HCT116 (cell line): ENCODE data around the gene INPP5B. TPM values are rescaled to one million over a fixed set of nuclear protein-coding genes. Genes with fewer than 3 reads are reported as not detected.

Experiments used
- ATAC-seq: fragments of 200-7000 bp; cut with Tn5 transposase; 2 replicates; pipeline ENCODE4 v1.9.1; 2020; ENCODE audit warnings: mild to moderate bottlenecking, moderate library complexity
- BruUV-seq: library from RNA; stranded (reverse); fragments of 400-500 nt; replicated peaks from 2 replicates; lab custom pipeline; 2021; lab: Mats Ljungman, UMichigan
- CTCF ChIA-PET: fragments of 300-600 bp; sonication (Branson Sonifier 250); formaldehyde crosslinking; loops from one replicate; lab custom pipeline; 2021; ENCODE audit warnings: antibody characterized with exemption; lab: Charles Lee
- POLR2A ChIA-PET: fragments of 300-600, 350-600 bp; sonication (Branson Sonifier 250); formaldehyde crosslinking; loops from one replicate; lab custom pipeline; 2021; ENCODE audit warnings: antibody characterized with exemption; lab: Charles Lee
- RAD21 ChIA-PET, 2 experiments: fragments of 300-600 bp; sonication (Branson Sonifier 250); formaldehyde crosslinking; loops; one replicate each; lab custom pipeline; 2023; ENCODE audit warnings: low total read pairs in 2 of 2; ENCODE audit not compliant: uncharacterized antibody in 2 of 2, unreplicated experiment in 2 of 2, low non-redundant PET in 1 of 2; lab: Charles Lee
- DNase-seq: peaks from one replicate; pipeline ENCODE4 v3.0.0-alpha.2; 2010; ENCODE audit warnings: low read depth, low spot score
- H2AFZ ChIP-seq: fragments of 200-600 bp; shearing (Covaris generic), sonication (generic); 2 replicates; pipeline ENCODE4 v1.6.1; 2017; ENCODE audit warnings: low read depth, mixed run types, mixed read lengths, antibody characterized with exemption, low read length; ENCODE audit not compliant: poor library complexity, severe bottlenecking
- H3K27ac ChIP-seq: 2 replicates; pipeline ENCODE4 v1.5.1; 2012; ENCODE audit warnings: low read depth, low read length
- H3K27me3 ChIP-seq: fragments of 200-600 bp; sonication (generic); 2 replicates; pipeline ENCODE4 v1.6.1; 2016; ENCODE audit warnings: mixed run types, low read length, mixed read lengths; ENCODE audit not compliant: insufficient read depth
- H3K36me3 ChIP-seq, 2 experiments: fragments of 200-500 bp in 1 of 2; fragments of 200-600 bp in 1 of 2; sonication (Bioruptor generic) in 1 of 2; sonication (generic) in 1 of 2; 2 replicates each; pipeline versions ENCODE4 v1.5.1 to v1.6.1; 2014 to 2016; ENCODE audit warnings: low read length in 2 of 2, inconsistent platforms in 1 of 2, mixed read lengths in 1 of 2, mixed run types in 1 of 2; ENCODE audit not compliant: insufficient read depth in 2 of 2, control insufficient read depth in 1 of 2
- H3K4me1 ChIP-seq, 2 experiments: fragments of 200-600 bp in 1 of 2; sonication (generic) in 1 of 2; 2 replicates each; pipeline versions ENCODE4 v1.5.1 to v1.6.1; 2012 to 2017; ENCODE audit warnings: low read length in 2 of 2, inconsistent platforms in 1 of 2, mild to moderate bottlenecking in 1 of 2, mixed read lengths in 1 of 2, mixed run types in 1 of 2, moderate library complexity in 1 of 2; ENCODE audit not compliant: insufficient read depth in 2 of 2, control insufficient read depth in 1 of 2
- H3K4me2 ChIP-seq: fragments of 200-600 bp; sonication (generic); 2 replicates; pipeline ENCODE4 v1.6.1; 2017; ENCODE audit warnings: mixed run types, low read length, mixed read lengths
- H3K4me3 ChIP-seq, 2 experiments: fragments of 200-600 bp in 1 of 2; sonication (generic) in 1 of 2; replicated peaks in 1 of 2; 2 replicates each; pipeline ENCODE4 v1.5.1; 2011 to 2016; ENCODE audit warnings: low read length in 2 of 2, control low read depth in 1 of 2, low read depth in 1 of 2, mild to moderate bottlenecking in 1 of 2, mixed read lengths in 1 of 2, mixed run types in 1 of 2
- H3K79me2 ChIP-seq: fragments of 200-600 bp; sonication (generic); 2 replicates; pipeline ENCODE4 v1.6.1; 2017; ENCODE audit warnings: mild to moderate bottlenecking, mixed run types, low read length, moderate library complexity, mixed read lengths; ENCODE audit not compliant: insufficient read depth
- H3K9ac ChIP-seq: fragments of 200-600 bp; sonication (generic); 2 replicates; pipeline ENCODE4 v1.6.1; 2016; ENCODE audit warnings: low read length, mixed read lengths
- H3K9me2 ChIP-seq: fragments of 200-600 bp; sonication (generic), shearing (Covaris generic); 2 replicates; pipeline ENCODE4 v1.6.1; 2017; ENCODE audit warnings: mixed run types, mild to moderate bottlenecking, moderate library complexity; ENCODE audit not compliant: insufficient read depth
- H3K9me3 ChIP-seq, 2 experiments: fragments of 200-500 bp in 1 of 2; fragments of 200-600 bp in 1 of 2; sonication (Bioruptor generic) in 1 of 2; sonication (generic) in 1 of 2; 2 replicates each; pipeline ENCODE4 v1.6.1; 2014 to 2017; ENCODE audit warnings: low read length in 2 of 2, mixed read lengths in 2 of 2, inconsistent platforms in 1 of 2, low read depth in 1 of 2, mild to moderate bottlenecking in 1 of 2, mixed run types in 1 of 2, moderate library complexity in 1 of 2; ENCODE audit not compliant: control insufficient read depth in 1 of 2, insufficient read depth in 1 of 2
- H4K20me1 ChIP-seq: fragments of 200-600 bp; sonication (generic), shearing (Covaris generic); 2 replicates; pipeline ENCODE4 v1.6.1; 2017; ENCODE audit warnings: mixed run types, mild to moderate bottlenecking, moderate library complexity; ENCODE audit not compliant: insufficient read depth
- CEBPB ChIP-seq: IDR thresholded peaks from 2 replicates; pipeline ENCODE4 v1.6.1; 2012; ENCODE audit warnings: low read depth
- EGR1 ChIP-seq: IDR thresholded peaks from 2 replicates; pipeline ENCODE4 v1.6.1; 2012; ENCODE audit warnings: low read depth
- ELF1 ChIP-seq: IDR thresholded peaks from 2 replicates; pipeline ENCODE4 v1.6.1; 2012; ENCODE audit warnings: low read depth, borderline replicate concordance
- EZH2phosphoT487 ChIP-seq: fragments of 200-600 bp; IDR thresholded peaks from 2 replicates; pipeline ENCODE4 v1.6.1; 2018; ENCODE audit warnings: antibody characterized with exemption, borderline replicate concordance
- POLR2A ChIP-seq: IDR thresholded peaks from 2 replicates; pipeline ENCODE4 v1.7.0; 2011; ENCODE audit warnings: borderline replicate concordance; ENCODE audit not compliant: insufficient read depth, insufficient read length; ENCODE audit errors: extremely low read depth
- intact Hi-C: fragments of 100-400 bp; cut with micrococcal nuclease; formaldehyde crosslinking; loops from 2 replicates; pipeline ENCODE4 v1.10.0; 2022
- total RNA-seq: library from RNA; stranded (reverse); gene quantifications from one replicate; pipeline ENCODE4 v1.2.1, GENCODE V29; 2021; ENCODE audit not compliant: unreplicated experiment
- TF ChIP-seq, protein P1 (sequence below): IDR thresholded peaks from 2 replicates; pipeline ENCODE4 v1.6.1; 2011; ENCODE audit warnings: mild to moderate bottlenecking, low read length, moderate library complexity; ENCODE audit not compliant: insufficient replicate concordance; ENCODE audit errors: extremely low read depth
- TF ChIP-seq, protein P2 (sequence below): IDR thresholded peaks from 2 replicates; pipeline ENCODE4 v1.6.1; 2012; ENCODE audit warnings: low read depth
- TF ChIP-seq, protein P3 (sequence below), 3 experiments: fragments of 200-600 bp in 1 of 3; sonication (generic) in 1 of 3; IDR thresholded peaks in 2 of 3; conservative IDR thresholded peaks in 1 of 3; 2 replicates each; pipeline ENCODE4 v1.5.1; 2012 to 2017; ENCODE audit warnings: low read depth in 2 of 3, low read length in 2 of 3, antibody characterized with exemption in 1 of 3, borderline replicate concordance in 1 of 3, control low read depth in 1 of 3, mild to moderate bottlenecking in 1 of 3, mixed read lengths in 1 of 3, mixed run types in 1 of 3, moderate library complexity in 1 of 3; ENCODE audit not compliant: insufficient read depth in 1 of 3

The INPP5B gene
- total RNA-seq, 1 experiment from 2014 or later: 20.8 TPM

DNA sequence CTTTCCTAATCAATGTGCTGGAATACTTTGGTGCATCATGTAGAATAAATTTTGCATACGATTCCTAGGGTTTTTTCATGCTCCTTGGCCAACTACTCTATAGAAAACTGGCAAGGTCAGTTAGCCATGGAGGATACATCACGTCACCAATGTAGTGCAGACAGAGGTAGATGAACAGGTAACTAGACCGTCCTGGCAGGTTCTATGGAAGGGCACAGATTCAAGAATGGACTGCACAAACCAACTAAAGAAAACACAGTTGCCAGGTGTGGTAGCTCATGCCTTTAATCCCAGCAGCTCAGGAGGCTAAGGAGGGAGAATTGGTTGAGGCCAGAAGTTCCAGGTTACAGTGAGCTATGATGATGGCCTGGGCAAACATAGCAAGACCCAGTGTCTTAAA, 97.4 kb downstream of the INPP5B start (continued):
- TF ChIP-seq ELF1 (no peak), POLR2A (no peak), EZH2phosphoT487 (no peak)
- TF ChIP-seq, protein P1, sequence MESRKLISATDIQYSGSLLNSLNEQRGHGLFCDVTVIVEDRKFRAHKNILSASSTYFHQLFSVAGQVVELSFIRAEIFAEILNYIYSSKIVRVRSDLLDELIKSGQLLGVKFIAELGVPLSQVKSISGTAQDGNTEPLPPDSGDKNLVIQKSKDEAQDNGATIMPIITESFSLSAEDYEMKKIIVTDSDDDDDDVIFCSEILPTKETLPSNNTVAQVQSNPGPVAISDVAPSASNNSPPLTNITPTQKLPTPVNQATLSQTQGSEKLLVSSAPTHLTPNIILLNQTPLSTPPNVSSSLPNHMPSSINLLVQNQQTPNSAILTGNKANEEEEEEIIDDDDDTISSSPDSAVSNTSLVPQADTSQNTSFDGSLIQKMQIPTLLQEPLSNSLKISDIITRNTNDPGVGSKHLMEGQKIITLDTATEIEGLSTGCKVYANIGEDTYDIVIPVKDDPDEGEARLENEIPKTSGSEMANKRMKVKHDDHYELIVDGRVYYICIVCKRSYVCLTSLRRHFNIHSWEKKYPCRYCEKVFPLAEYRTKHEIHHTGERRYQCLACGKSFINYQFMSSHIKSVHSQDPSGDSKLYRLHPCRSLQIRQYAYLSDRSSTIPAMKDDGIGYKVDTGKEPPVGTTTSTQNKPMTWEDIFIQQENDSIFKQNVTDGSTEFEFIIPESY: no peak
- TF ChIP-seq, all 23 proteins: peak for 0

DNA sequence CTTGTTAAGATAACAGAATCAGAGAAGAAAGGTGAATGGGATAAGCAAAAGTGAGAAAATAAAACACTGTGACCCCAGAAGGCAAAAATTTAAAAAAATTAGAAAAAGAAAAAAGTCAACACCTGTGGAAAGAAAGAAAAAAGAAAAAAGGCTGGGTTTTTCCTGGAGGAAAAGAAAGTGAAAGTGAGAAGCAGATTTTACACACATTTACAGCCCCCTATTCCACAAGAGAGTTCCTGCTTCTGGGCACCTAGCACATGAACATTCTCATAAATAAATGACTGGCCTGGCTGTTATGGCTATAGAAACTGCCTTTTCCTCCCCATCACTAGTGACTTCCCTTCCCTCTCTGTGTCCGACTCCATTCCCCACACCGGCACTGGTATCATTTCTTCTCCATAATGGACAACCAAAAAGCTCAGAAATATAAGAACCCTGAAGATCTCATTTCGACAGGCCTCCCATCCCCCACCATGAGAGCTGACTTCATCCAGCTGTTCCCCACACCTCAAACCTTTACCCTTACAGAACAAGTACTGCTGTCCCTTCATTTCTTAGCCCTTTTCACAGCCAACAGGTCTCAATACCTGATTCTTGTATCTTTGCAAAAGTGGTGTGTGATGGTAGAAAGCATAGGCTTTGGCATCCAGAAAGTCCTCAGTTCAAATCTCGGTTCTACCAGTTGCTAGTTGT, 100.1 kb downstream of the INPP5B start:
- ChIA-PET POLR2A (no interaction called here), CTCF (no interaction called here), RAD21 (no interaction called here)
- intact Hi-C loops: no loop called here
- TF ChIP-seq, protein P2, sequence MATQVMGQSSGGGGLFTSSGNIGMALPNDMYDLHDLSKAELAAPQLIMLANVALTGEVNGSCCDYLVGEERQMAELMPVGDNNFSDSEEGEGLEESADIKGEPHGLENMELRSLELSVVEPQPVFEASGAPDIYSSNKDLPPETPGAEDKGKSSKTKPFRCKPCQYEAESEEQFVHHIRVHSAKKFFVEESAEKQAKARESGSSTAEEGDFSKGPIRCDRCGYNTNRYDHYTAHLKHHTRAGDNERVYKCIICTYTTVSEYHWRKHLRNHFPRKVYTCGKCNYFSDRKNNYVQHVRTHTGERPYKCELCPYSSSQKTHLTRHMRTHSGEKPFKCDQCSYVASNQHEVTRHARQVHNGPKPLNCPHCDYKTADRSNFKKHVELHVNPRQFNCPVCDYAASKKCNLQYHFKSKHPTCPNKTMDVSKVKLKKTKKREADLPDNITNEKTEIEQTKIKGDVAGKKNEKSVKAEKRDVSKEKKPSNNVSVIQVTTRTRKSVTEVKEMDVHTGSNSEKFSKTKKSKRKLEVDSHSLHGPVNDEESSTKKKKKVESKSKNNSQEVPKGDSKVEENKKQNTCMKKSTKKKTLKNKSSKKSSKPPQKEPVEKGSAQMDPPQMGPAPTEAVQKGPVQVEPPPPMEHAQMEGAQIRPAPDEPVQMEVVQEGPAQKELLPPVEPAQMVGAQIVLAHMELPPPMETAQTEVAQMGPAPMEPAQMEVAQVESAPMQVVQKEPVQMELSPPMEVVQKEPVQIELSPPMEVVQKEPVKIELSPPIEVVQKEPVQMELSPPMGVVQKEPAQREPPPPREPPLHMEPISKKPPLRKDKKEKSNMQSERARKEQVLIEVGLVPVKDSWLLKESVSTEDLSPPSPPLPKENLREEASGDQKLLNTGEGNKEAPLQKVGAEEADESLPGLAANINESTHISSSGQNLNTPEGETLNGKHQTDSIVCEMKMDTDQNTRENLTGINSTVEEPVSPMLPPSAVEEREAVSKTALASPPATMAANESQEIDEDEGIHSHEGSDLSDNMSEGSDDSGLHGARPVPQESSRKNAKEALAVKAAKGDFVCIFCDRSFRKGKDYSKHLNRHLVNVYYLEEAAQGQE: no peak
- TF ChIP-seq, protein P3, sequence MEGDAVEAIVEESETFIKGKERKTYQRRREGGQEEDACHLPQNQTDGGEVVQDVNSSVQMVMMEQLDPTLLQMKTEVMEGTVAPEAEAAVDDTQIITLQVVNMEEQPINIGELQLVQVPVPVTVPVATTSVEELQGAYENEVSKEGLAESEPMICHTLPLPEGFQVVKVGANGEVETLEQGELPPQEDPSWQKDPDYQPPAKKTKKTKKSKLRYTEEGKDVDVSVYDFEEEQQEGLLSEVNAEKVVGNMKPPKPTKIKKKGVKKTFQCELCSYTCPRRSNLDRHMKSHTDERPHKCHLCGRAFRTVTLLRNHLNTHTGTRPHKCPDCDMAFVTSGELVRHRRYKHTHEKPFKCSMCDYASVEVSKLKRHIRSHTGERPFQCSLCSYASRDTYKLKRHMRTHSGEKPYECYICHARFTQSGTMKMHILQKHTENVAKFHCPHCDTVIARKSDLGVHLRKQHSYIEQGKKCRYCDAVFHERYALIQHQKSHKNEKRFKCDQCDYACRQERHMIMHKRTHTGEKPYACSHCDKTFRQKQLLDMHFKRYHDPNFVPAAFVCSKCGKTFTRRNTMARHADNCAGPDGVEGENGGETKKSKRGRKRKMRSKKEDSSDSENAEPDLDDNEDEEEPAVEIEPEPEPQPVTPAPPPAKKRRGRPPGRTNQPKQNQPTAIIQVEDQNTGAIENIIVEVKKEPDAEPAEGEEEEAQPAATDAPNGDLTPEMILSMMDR (IDR thresholded peaks at IDR 0.05 in 2 of 3, conservative IDR thresholded peaks at IDR 0.05 in 1 of 3; ENCODE audit: borderline replicate concordance in 1 of 3, insufficient read depth in 1 of 3, low read depth in 2 of 3, low read length in 2 of 3): no peak
- no peak for TF ChIP-seq CEBPB
- TF ChIP-seq EGR1: no peak
- no peak overlapping the region for H3K4me3 ChIP-seq
- no peak overlapping the region for H3K27ac ChIP-seq
- no peaks in the 10 kb centered on the region for H3K9me2 ChIP-seq
- H4K20me1 ChIP-seq: no peaks in the 10 kb centered on the region
- no peak overlapping the region for H3K9ac ChIP-seq
- no peaks in the 10 kb centered on the region for H3K9me3 ChIP-seq
- no peak for DNase-seq
- H3K79me2 ChIP-seq: peaks cover 86% of the 10 kb centered on the region
- no peaks in the 10 kb centered on the region for H3K27me3 ChIP-seq
- no peak overlapping the region for H2AFZ ChIP-seq
- H3K4me2 ChIP-seq: no peak overlapping the region
- no TSS peak for BruUV-seq
- no peak for ATAC-seq
- peaks cover 5% of the 10 kb centered on the region in 2 experiments; a peak in 2 of 4 replicates for H3K36me3 ChIP-seq
- no peaks in the 10 kb centered on the region for H3K4me1 ChIP-seq
